KMS-11 (cell line): ENCODE measurements around the gene LPP.

Experiments used
- H2AFZ ChIP-seq: fragments of 200-600 bp; sonication (generic); 2 replicates; pipeline ENCODE4 v1.6.1; 2016; ENCODE audit warnings: antibody characterized with exemption, mixed run types, low read depth
- H3K27ac ChIP-seq: fragments of 200-600 bp; sonication (generic); 2 replicates; pipeline ENCODE4 v1.6.1; 2016; ENCODE audit warnings: mild to moderate bottlenecking, mixed run types
- H3K27me3 ChIP-seq: fragments of 200-600 bp; sonication (generic); 2 replicates; pipeline ENCODE4 v1.6.1; 2017; ENCODE audit warnings: mild to moderate bottlenecking, low read depth, mixed run types, moderate library complexity; ENCODE audit not compliant: insufficient read depth
- H3K36me3 ChIP-seq: fragments of 200-600 bp; sonication (generic); 2 replicates; pipeline ENCODE4 v1.6.1; 2017; ENCODE audit warnings: mild to moderate bottlenecking, mixed run types; ENCODE audit not compliant: insufficient read depth
- H3K4me1 ChIP-seq: fragments of 200-600 bp; sonication (generic); 2 replicates; pipeline ENCODE4 v1.6.1; 2016; ENCODE audit warnings: mild to moderate bottlenecking, low read depth, mixed run types; ENCODE audit not compliant: poor library complexity, severe bottlenecking
- H3K4me2 ChIP-seq: fragments of 200-600 bp; sonication (generic); 2 replicates; pipeline ENCODE4 v1.7.0; 2016; ENCODE audit warnings: mild to moderate bottlenecking, mixed run types
- H3K4me3 ChIP-seq: fragments of 200-600 bp; sonication (generic); IDR thresholded peaks from 2 replicates; pipeline ENCODE4 v1.6.1; 2017; ENCODE audit warnings: low read depth, low read length, mixed read lengths; ENCODE audit not compliant: insufficient read depth
- H3K79me2 ChIP-seq: fragments of 200-600 bp; sonication (generic); 2 replicates; pipeline ENCODE4 v1.6.1; 2016; ENCODE audit warnings: low read depth, mixed run types; ENCODE audit not compliant: insufficient read depth
- H3K9ac ChIP-seq: fragments of 200-600 bp; sonication (generic); 2 replicates; pipeline ENCODE4 v1.6.1; 2016; ENCODE audit warnings: mild to moderate bottlenecking, mixed run types
- H4K20me1 ChIP-seq: fragments of 200-600 bp; sonication (generic); 2 replicates; pipeline ENCODE4 v1.6.1; 2016; ENCODE audit warnings: mild to moderate bottlenecking, mixed run types; ENCODE audit not compliant: insufficient read depth
- TF ChIP-seq, protein P1 (sequence below): fragments of 200-600 bp; sonication (generic); conservative IDR thresholded peaks from 2 replicates; pipeline ENCODE4 v1.6.1; 2017; ENCODE audit warnings: low read depth, mild to moderate bottlenecking, antibody characterized with exemption, low read length, moderate library complexity, mixed read lengths

Gene LPP

GRCh38 chr3:188646592-188646991 is 492.6 kb downstream of the LPP start:
- Histone ChIP-seq H3K4me3 (no peak overlapping the region), H4K20me1 (no peaks in the 10 kb centered on the region), H3K27me3 (no peaks in the 10 kb centered on the region), H3K9ac (no peak overlapping the region), H3K4me1 (no peaks in the 10 kb centered on the region), H3K79me2 (no peaks in the 10 kb centered on the region), H3K27ac (no peak overlapping the region), H3K36me3 (no peaks in the 10 kb centered on the region), H3K4me2 (no peak overlapping the region), H2AFZ (no peak overlapping the region)
- TF ChIP-seq, protein P1, sequence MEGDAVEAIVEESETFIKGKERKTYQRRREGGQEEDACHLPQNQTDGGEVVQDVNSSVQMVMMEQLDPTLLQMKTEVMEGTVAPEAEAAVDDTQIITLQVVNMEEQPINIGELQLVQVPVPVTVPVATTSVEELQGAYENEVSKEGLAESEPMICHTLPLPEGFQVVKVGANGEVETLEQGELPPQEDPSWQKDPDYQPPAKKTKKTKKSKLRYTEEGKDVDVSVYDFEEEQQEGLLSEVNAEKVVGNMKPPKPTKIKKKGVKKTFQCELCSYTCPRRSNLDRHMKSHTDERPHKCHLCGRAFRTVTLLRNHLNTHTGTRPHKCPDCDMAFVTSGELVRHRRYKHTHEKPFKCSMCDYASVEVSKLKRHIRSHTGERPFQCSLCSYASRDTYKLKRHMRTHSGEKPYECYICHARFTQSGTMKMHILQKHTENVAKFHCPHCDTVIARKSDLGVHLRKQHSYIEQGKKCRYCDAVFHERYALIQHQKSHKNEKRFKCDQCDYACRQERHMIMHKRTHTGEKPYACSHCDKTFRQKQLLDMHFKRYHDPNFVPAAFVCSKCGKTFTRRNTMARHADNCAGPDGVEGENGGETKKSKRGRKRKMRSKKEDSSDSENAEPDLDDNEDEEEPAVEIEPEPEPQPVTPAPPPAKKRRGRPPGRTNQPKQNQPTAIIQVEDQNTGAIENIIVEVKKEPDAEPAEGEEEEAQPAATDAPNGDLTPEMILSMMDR: no peak

- H3K4me3 ChIP-seq: no peak overlapping the region
- H3K9ac ChIP-seq: no peak overlapping the region
- no peaks in the 10 kb centered on the region for H3K27me3 ChIP-seq
- no peak overlapping the region for H3K27ac ChIP-seq
- no peaks in the 10 kb centered on the region for H3K79me2 ChIP-seq
- no peak overlapping the region for H3K4me2 ChIP-seq
- no peaks in the 10 kb centered on the region for H4K20me1 ChIP-seq
- TF ChIP-seq, protein P1: no peak
- H2AFZ ChIP-seq: no peak overlapping the region
- no peaks in the 10 kb centered on the region for H3K36me3 ChIP-seq
- no peaks in the 10 kb centered on the region for H3K4me1 ChIP-seq
Measured at GRCh38 chr3:188647237-188647636, 493.3 kb downstream of the LPP start.

GRCh38 chr3:188649521-188649920 is 495.6 kb downstream of the LPP start:
- Histone ChIP-seq H3K36me3 (no peaks in the 10 kb centered on the region), H3K4me2 (no peak overlapping the region), H3K4me3 (no peak overlapping the region), H4K20me1 (no peaks in the 10 kb centered on the region), H3K27me3 (no peaks in the 10 kb centered on the region), H3K79me2 (no peaks in the 10 kb centered on the region), H3K27ac (no peak overlapping the region), H2AFZ (no peak overlapping the region), H3K9ac (no peak overlapping the region), H3K4me1 (no peaks in the 10 kb centered on the region)
- TF ChIP-seq, protein P1: no peak

DNA sequence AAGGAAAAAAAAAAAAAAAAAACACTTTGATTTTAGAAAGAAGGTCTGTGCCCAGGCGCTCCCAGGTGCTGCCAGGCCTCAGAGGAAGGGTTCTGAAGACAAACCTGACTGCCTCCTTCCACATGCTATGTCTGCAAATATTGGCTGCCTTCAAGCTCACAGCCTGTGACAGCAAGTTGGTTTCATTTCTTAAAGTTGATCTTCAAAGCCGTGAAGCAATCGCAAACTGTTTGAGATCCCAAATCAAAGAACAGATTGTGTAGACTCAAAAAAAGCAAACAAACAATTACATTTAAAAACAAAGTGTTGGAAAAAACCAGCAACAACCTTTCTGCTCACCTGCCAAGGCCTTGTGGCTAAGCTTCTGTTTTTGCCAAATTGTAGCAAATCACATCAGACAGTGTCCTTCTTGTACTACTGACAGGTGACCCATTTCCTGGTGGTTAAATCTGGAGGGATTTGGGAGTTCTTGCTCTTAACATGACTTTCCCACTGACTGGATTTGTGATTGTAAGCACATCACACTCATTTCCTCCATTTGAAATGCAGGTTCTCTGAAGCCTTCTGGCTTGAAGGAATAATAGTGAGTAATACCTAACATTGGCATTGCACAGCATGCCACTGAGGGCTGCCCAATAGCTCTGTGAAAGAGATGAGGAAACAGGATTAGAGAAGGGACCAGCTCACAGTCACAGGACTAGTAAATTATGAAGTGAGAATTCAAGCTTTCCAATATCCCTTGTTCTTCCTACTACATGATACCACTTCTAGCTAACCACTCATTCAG is 502.4 kb downstream of the LPP start:
- H3K27ac ChIP-seq: no peak overlapping the region
- no peaks in the 10 kb centered on the region for H3K27me3 ChIP-seq
- no peak overlapping the region for H3K9ac ChIP-seq
- TF ChIP-seq, protein P1: no peak
- no peaks in the 10 kb centered on the region for H3K79me2 ChIP-seq
- H3K4me1 ChIP-seq: no peaks in the 10 kb centered on the region
- no peaks in the 10 kb centered on the region for H3K36me3 ChIP-seq
- no peak overlapping the region for H3K4me3 ChIP-seq
- no peak overlapping the region for H3K4me2 ChIP-seq
- no peak overlapping the region for H2AFZ ChIP-seq
- H4K20me1 ChIP-seq: no peaks in the 10 kb centered on the region
